Natural killer cell (primary cell): ENCODE measurements around the gene RERE. TPM values are rescaled to one million over a fixed set of nuclear protein-coding genes. Genes with fewer than 3 reads are reported as not detected.

Experiments
- ATAC-seq, 3 donors: fragments of 150-1000 bp in 2 of 3; fragments of 200-7000 bp in 1 of 3; cut with Tn5 transposase; 1 replicate in 1 of 3; 2 replicates in 2 of 3; pipeline ENCODE4 v1.10.0; 2021; ENCODE audit warnings: mild to moderate bottlenecking in 2 of 3, moderate library complexity in 2 of 3
- DNase-seq, 2 donors: peaks; one replicate each; pipeline versions ENCODE4 v3.0.0 to v3.0.0-alpha.2; 2013 to 2021; ENCODE audit warnings: mixed read lengths in 1 of 2
- H3K27ac ChIP-seq: one replicate; pipeline ENCODE4 v1.5.1; 2013; ENCODE audit warnings: mild to moderate bottlenecking, low read length
- H3K27me3 ChIP-seq: one replicate; pipeline ENCODE4 v1.6.1; 2013; ENCODE audit warnings: low read length; ENCODE audit not compliant: control insufficient read depth, insufficient read depth
- H3K36me3 ChIP-seq: one replicate; pipeline ENCODE4 v1.6.1; 2013; ENCODE audit warnings: low read length; ENCODE audit not compliant: control insufficient read depth, insufficient read depth
- H3K4me1 ChIP-seq: one replicate; pipeline ENCODE4 v1.6.1; 2013; ENCODE audit warnings: low read length; ENCODE audit not compliant: control insufficient read depth, insufficient read depth
- H3K4me3 ChIP-seq: one replicate; pipeline ENCODE4 v1.5.1; 2013; ENCODE audit warnings: low read length
- H3K9me3 ChIP-seq: one replicate; pipeline ENCODE4 v1.6.1; 2013; ENCODE audit warnings: low read length; ENCODE audit not compliant: control insufficient read depth, insufficient read depth
- H3K27ac Mint-ChIP-seq, 2 donors: one replicate each; pipeline ENCODE4 v1.8.0; 2022; ENCODE audit warnings: mild to moderate bottlenecking in 2 of 2, mixed read lengths in 2 of 2, moderate library complexity in 1 of 2
- H3K27me3 Mint-ChIP-seq, 2 donors: one replicate each; pipeline ENCODE4 v1.8.0; 2022; ENCODE audit warnings: low read depth in 2 of 2, mixed read lengths in 2 of 2
- H3K36me3 Mint-ChIP-seq: one replicate; pipeline ENCODE4 v1.8.0; 2022; ENCODE audit warnings: mixed read lengths
- H3K4me1 Mint-ChIP-seq, 2 donors: one replicate each; pipeline ENCODE4 v1.8.0; 2022; ENCODE audit warnings: mixed read lengths in 2 of 2
- H3K4me3 Mint-ChIP-seq: one replicate; pipeline ENCODE4 v1.8.0; 2022; ENCODE audit warnings: mild to moderate bottlenecking, moderate library complexity, mixed read lengths
- H3K9me3 Mint-ChIP-seq, 2 donors: one replicate each; pipeline ENCODE4 v1.8.0; 2022; ENCODE audit warnings: mixed read lengths in 2 of 2
- WGBS: methylation state at CpG from one replicate; pipeline ENCODE4 v1.1.7; 2013; ENCODE audit warnings: missing lambda C conversion rate; ENCODE audit not compliant: insufficient coverage; 5-methylcytosine and 5-hydroxymethylcytosine counted together
- intact Hi-C: fragments of 100-400 bp; cut with micrococcal nuclease; formaldehyde crosslinking; loops from one replicate; pipeline ENCODE4 v1.14.2; 2022
- total RNA-seq, 4 donors: library from RNA; stranded (reverse); fragments of 120-200 nt in 1 of 4; gene quantifications; one replicate each; pipeline versions ENCODE4 v1.2.3 to v1.2.4, GENCODE V29; 2013 to 2022
- TF ChIP-seq, protein P1 (sequence below): fragments of 200-600 bp; IDR thresholded peaks from one replicate; pipeline ENCODE4 v1.8.0; 2022; ENCODE audit warnings: antibody characterized with exemption

RERE gene
- total RNA-seq, 3 donors from 2014 or later (not counting 1 experiment from before 2014, with no cell fraction given): 67.7 to 76.0 (median 73.0) TPM

GRCh38 chr1:8708259-8708658 is 109.2 kb downstream of the RERE start:
- Histone ChIP-seq H3K36me3 (no peaks in the 10 kb centered on the region), H3K4me3 (no peak overlapping the region), H3K27ac (no peak overlapping the region), H3K4me1 (peaks cover 4% of the 10 kb centered on the region), H3K9me3 (no peaks in the 10 kb centered on the region), H3K27me3 (no peaks in the 10 kb centered on the region)
- 97% methylated on average over 6 of the region's 6 CpGs for WGBS
- Mint-ChIP-seq H3K36me3 (no peaks in the 10 kb centered on the region), H3K27me3 (no peaks in the 10 kb centered on the region), H3K9me3 (no peaks in the 10 kb centered on the region), H3K27ac (no peak overlapping the region), H3K4me3 (no peak overlapping the region), H3K4me1 (peaks cover 22 to 30% of the 10 kb centered on the region in 2 donors)
- ATAC-seq (no peak), DNase-seq (no peak)
- intact Hi-C loops: no loop called here
- TF ChIP-seq, protein P1, sequence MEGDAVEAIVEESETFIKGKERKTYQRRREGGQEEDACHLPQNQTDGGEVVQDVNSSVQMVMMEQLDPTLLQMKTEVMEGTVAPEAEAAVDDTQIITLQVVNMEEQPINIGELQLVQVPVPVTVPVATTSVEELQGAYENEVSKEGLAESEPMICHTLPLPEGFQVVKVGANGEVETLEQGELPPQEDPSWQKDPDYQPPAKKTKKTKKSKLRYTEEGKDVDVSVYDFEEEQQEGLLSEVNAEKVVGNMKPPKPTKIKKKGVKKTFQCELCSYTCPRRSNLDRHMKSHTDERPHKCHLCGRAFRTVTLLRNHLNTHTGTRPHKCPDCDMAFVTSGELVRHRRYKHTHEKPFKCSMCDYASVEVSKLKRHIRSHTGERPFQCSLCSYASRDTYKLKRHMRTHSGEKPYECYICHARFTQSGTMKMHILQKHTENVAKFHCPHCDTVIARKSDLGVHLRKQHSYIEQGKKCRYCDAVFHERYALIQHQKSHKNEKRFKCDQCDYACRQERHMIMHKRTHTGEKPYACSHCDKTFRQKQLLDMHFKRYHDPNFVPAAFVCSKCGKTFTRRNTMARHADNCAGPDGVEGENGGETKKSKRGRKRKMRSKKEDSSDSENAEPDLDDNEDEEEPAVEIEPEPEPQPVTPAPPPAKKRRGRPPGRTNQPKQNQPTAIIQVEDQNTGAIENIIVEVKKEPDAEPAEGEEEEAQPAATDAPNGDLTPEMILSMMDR: no peak

GRCh38 chr1:8706995-8707396 is 110.4 kb downstream of the RERE start:
- no peak for ATAC-seq
- no peaks in the 10 kb centered on the region for H3K9me3 Mint-ChIP-seq
- no peaks in the 10 kb centered on the region for H3K36me3 ChIP-seq
- TF ChIP-seq, protein P1: no peak
- H3K27me3 ChIP-seq: peaks cover 3% of the 10 kb centered on the region
- intact Hi-C loops: no loop called here
- H3K4me3 ChIP-seq: no peak overlapping the region
- H3K27ac Mint-ChIP-seq: no peak overlapping the region
- H3K36me3 Mint-ChIP-seq: no peaks in the 10 kb centered on the region
- peaks cover 17 to 33% of the 10 kb centered on the region in 2 donors for H3K4me1 Mint-ChIP-seq
- peaks cover 6% of the 10 kb centered on the region for H3K4me1 ChIP-seq
- H3K27me3 Mint-ChIP-seq: no peaks in the 10 kb centered on the region
- H3K27ac ChIP-seq: no peak overlapping the region
- no peak overlapping the region for H3K4me3 Mint-ChIP-seq
- 96% methylated on average over 3 of the region's 3 CpGs for WGBS
- H3K9me3 ChIP-seq: no peaks in the 10 kb centered on the region
- DNase-seq: no peak

DNA sequence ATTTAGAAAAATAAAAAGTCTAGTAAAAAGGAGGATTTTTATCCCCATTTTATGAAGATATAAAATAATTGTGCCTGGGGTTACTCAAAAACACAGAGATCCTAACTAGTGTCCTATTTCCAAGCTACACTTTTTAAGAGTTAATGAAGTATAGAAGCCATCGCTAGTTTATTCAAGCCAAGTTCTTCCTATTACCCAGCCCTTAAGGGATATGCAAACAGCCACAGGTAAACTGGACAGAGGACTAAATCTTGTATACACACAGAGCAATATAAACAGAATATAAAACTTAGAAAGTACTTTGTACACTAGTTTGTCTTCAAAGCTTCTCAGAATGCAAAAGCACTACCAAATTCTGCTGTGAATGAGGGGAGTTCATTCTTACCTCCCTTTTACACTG is 111.1 kb downstream of the RERE start:
- H3K4me1 Mint-ChIP-seq: peaks cover 22 to 38% of the 10 kb centered on the region in 2 donors
- ATAC-seq: no peak
- Histone ChIP-seq H3K27ac (no peak overlapping the region), H3K36me3 (no peaks in the 10 kb centered on the region), H3K9me3 (no peaks in the 10 kb centered on the region), H3K4me1 (peaks cover 12% of the 10 kb centered on the region), H3K27me3 (peaks cover 4% of the 10 kb centered on the region), H3K4me3 (no peak overlapping the region)
- intact Hi-C loops: no loop called here
- no peak overlapping the region for H3K27ac Mint-ChIP-seq
- no peak overlapping the region for H3K4me3 Mint-ChIP-seq
- no peaks in the 10 kb centered on the region for H3K9me3 Mint-ChIP-seq
- no peak for DNase-seq
- no peaks in the 10 kb centered on the region for H3K36me3 Mint-ChIP-seq
- no CpG with 5 or more reads among the region's 1 CpG for WGBS
- TF ChIP-seq, protein P1: no peak
- no peaks in the 10 kb centered on the region for H3K27me3 Mint-ChIP-seq

- Histone ChIP-seq H3K27me3 (peaks cover 4% of the 10 kb centered on the region), H3K4me3 (no peak overlapping the region), H3K4me1 (peaks cover 22% of the 10 kb centered on the region), H3K9me3 (no peaks in the 10 kb centered on the region), H3K36me3 (no peaks in the 10 kb centered on the region), H3K27ac (no peak overlapping the region)
- H3K27ac Mint-ChIP-seq: peak overlapping the region; percentile 22 to 36
- no peaks in the 10 kb centered on the region for H3K9me3 Mint-ChIP-seq
- TF ChIP-seq, protein P1: no peak
- peak in 1 of 2 donors; percentile 17 for DNase-seq
- H3K27me3 Mint-ChIP-seq: no peaks in the 10 kb centered on the region
- intact Hi-C loops: loop anchor here (5.0 kb wide), 2 partner anchors 112 to 278 kb away; partner anchors contain the start of gene RERE
- WGBS: 58% methylated on average over 2 of the region's 2 CpGs
- H3K4me3 Mint-ChIP-seq: peak overlapping the region; percentile 35
- H3K4me1 Mint-ChIP-seq: peaks cover 30 to 45% of the 10 kb centered on the region in 2 donors
- ATAC-seq: no peak
- H3K36me3 Mint-ChIP-seq: no peaks in the 10 kb centered on the region
Observed at GRCh38 chr1:8704866-8705506, 112.5 kb downstream of the RERE start.
